NCI-H510A treated with DMSO at 0.1 percent for 48 hours (cell line): ENCODE results near the gene VAT1.
"Not testable (repeated sequence)": the region's sequence is repeated elsewhere in the genome, so short reads cannot be mapped to it uniquely, and the experiment has no call there.

Experiments
- DNase-seq: peaks from one replicate; lab custom pipeline; 2025; lab: John Stamatoyannopoulos, UW

Gene VAT1

DNA sequence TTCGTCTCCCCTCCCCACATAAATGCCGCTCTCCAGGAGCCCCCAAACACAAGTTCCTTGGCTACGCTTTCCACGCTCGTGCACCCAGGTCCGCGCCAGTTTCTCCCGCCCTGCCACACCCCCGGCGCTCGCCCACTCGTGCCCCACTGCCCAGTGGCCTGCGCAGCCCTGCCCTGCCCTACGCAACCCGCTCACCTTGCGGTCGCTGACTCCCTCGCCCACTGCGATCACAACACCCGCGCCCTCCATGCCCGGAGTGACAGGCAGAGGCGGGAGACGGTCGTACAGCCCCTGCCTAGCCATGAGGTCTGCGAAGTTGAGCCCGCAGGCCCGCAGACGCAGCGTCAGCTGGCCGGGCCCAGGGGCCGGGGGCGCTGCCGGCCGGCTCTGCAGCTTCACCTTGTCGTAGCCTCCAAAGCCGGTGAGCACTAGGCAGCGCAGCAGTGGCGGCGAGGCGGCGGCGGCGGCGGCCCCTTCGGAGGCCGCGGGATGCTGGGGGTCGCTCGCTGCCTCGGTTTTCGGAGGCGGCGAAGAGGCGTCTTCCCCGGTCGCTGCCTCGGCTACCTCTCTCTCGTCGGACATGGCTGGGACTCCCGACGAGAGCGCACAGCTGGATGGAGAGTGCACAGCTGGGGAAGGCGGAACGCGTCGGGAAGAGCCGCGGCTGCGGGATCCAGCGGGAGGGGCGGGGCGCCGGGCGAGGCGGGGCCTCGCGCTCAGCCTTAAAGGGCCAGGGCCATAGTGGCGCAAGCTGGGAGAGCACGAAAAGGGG lies at the start of gene VAT1:
Gene VAT1, minus strand, starts transcription at position 645 of the 772 bp plus-strand sequence. Its CDS starts 63 bp downstream, at position 582.
- peak; percentile 72 for DNase-seq

DNA sequence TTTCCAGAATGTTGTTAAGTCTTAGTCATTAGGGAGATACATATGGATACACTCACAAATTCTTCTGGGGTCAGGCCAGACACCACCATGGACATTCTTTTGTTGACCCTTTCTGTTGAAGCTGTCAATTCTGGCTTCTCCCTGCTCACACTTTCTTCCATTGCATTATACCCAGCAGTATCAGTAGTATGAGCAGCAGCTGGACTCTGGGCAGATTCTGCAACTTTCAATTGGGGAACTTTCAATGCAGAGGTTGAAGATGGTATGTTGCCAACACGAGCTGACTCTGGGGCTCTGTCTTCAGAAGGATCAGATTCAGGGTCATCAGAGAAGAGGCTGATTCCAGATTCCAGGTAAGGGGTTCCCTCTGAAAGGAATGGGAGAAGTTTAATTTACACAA lies 48.7 kb upstream of the VAT1 start:
- no peak for DNase-seq

DNA sequence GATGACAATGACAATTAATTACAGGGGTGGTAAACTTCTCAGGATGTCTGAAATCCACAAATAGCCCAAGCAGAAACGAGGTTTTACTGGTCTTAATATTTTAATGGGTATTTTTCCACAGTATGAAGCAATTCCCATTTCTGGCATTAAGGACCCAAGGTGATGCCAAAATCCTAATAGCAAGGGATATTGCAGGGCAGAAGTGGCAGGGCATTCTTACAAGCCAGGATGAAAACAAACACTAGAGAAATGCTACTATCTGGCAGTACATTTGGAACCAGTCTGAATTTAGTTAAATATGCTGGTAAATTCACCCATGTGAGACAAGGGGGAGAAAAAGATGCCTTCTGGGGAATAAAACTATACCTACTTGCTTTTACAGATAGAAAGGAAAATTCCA lies 48.1 kb upstream of the VAT1 start:
- no peak for DNase-seq

DNA sequence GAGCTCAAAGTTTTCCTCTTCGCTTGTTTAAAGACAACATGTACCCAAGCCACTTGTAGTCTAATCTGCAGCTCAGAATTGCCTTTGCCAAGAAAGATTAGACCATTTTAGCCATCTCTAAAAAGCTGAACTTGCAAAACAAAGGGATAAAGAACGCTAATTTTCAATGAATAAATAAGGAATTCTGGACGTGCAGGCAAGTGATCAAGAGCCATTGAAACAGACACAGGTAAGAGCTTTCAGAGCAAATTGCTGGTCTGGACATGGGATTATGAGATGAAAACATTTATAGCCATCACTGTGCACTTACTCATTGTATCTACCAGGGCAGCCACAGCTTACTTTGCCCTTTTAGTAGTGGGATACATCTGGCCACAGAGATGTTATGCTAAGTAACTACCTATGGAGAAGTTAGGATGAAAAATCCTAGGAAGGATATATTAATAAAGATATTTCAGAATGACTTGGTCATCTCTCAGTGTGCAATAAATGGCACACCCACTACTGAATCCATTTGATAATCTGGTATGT lies 47.2 kb upstream of the VAT1 start:
- no peak for DNase-seq

DNA sequence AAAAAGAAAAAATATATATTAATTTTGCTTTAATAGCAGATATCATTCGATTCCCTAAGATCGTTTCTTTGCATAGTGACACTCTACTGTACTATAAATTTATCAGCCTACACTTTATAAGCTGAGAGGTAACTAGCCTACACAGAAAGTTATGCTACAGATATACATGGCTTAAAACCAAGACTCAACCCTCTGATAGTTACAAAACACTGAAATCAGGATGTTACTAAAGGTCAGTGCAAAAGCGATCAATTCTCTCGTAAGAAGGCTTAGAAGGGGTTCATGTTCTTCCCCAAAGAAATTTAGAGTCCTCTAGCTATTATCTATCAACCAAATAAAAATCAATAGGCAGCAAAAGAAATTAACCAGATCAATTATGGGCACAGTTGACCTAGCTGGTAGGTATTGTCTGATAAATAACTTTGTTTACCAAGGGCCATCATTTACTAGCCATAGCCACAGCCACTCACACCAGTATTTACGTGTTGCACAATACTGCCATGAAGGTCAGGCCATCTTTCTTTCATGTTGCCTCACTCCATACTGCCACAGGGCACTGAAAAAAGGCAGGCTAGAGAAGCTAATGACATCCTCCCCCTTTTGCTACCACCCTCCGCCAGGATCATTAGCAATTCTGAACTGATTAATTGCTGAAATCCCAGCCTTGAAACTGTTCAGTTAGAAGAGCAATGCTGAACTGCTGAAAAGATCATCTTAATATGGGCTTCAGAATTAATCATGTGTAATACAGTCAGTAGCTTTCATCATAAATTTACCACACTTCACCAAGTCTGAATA lies 46.6 kb upstream of the VAT1 start:
- DNase-seq, result no peak

DNA sequence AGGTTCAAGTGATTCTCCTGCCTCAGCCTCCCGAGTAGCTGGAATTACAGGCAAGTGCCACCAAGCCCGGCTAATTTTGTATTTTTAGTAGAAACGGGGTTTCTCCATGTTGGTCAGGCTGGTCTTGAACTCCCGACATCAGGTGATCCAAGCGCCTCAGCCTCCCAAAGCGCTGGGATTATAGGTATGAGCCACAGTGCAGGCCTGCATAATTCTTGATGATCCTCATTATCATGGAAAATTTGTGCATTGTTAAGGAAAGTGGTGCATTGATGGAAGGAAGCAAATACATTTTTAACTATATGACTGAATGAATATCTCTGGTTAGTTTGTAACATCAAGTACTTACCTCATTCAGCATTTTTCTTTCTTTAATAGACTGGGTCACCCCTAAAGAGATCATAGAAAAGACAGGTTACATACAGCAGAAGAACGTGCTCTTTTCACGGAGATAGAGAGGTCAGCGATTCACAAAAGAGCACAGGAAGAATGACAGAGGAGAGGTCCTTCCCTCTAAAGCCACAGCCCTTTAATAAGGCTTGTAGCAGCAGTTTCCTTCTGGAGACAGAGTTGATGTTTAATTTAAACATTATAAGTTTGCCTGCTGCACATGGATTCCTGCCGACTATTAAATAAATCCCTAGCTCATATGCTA lies 40.9 kb upstream of the VAT1 start:
- DNase-seq, result no peak

DNA sequence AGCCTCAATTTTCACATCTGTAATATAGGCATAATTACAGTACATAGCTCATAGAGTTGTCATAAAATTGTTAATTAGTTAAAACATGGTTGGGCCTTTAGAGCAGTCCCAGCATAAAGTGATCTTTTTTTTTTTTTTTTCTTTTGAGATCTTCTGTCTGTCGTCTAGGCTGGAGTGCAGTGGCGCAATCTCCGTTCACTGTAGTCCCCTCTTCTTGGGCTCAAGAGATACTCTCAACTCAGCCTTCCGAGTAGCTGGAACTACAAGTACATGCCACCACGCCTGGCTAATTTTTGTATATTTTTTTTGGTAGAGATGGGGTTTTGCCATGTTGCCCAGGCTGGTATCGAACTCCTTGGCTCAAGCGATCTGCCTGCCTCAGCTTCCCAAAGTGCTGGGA lies 33.9 kb upstream of the VAT1 start:
- DNase-seq, result no peak

DNA sequence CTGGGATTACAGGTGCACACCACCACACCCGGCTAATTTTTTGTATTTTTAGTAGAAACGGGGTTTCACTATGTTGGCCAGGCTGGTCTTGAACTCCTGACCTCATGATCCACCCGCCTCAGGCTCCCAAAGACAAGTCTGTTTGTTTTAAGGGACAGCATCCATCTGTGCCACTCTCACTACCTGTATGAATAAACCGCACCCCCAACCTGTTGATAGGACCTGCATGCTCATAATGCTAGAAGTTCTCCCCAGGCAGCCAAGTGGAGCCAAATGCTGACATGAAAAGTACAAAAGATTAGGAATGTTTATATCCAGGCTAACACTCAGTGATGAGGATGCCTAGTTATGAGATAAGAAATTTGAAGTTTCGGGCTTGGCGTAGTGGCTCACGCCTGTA lies 30.8 kb upstream of the VAT1 start:
- not testable (repeated sequence) for DNase-seq

DNA sequence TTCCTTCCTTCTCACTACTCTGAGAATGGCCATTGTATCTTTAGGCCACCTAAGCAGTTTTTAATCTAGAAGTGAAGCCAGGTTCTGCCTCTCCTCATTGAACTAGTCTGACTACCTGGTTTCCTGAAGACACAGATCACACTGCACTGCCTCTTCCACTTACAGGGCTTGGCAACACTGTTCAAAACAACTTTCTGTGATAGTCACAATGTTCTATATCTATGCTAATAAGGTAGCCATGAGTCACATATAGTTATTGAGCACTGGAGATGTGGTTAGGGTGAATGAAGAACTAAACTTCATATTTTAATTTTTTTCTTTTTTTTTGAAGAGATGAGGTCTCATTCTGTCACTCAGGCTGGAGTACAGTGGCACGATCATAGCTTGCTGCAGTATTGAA lies 29.8 kb upstream of the VAT1 start:
- no peak for DNase-seq

DNA sequence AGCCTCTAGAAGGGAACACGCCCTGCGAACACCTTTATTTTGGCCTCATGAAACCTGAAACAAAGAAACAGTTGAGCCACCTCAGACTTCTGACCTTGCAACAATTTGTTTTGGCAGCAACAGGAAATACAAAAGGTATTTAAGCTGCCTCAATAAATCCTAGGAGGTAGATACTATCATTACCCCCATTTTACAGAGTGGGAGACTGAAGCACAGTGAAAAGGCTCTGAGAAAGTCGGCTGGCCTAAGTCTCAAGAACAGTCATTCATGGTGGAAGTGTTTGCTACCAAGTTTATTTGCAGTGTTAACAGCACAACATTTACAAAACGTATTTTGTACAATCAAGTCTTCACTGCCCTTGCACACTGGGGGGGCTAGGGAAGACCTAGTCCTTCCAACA lies 21.8 kb upstream of the VAT1 start:
- DNase-seq, result no peak

DNA sequence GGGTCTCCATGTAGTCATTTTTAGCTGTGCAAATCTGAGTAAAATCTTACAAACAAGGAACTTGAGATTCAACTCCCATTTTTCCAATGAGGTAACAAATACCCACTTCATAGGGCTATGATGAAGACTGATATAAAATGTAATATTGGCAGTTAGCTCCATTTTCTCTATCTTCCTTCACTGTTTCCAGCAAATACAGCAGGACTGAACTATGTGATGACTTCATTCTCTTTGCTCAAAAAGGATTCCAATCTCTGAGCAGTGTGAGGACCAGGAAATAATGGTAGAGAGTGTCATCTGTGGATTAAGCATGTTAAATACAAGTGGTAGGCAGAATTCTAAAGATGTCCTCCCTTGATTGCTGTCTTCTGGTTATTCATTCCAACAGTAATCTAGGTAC lies 21.1 kb upstream of the VAT1 start:
- DNase-seq, result no peak

DNA sequence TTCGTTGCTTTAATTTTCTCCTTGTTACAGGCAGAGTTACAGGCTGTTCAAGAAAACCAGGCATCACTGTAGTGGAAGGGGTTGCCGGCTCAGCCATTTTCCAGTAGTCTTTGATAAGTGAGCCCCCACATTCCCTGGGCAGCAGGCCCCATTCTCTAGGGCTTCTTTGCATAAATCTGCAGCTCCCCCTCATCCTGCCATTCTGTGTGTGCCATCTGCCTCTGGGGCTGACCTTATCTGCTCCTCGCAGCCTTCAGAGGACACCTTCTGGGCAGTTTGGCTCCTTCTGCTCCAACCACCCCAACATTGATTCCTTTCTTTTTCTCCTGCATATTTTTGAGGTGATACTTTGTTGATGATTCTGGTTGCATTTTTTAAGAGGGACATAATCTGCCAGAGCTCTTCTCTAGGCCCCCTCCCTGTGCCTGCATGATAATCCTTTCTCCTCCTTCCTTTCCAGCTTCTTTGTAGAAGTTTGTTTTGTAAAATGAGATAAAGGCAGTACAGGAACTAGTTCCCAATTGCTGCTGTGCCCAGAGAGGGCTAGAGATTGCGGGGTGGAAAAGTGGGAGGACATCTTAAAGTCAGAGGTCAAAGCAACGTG lies 19.9 kb upstream of the VAT1 start:
- DNase-seq, result no peak

DNA sequence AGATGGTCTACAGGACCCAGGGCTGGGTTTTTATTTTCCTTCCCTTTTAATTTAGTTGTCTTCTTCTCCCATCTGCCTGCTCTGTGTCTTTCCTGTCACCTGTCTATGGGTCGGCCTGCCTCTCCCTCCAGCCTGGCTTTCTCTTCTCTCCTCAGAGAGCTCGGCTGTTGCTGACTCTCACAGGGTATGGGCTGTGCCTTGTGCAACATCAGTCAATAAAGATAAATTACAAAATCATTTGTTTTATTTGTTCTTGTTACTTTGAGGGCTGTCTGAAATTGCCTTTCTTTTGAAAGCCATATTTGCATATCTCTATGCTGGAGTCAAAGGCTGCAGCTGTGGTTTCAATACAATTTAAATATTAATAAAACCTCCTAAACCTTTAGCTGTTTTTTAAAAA lies 18.5 kb upstream of the VAT1 start:
- no peak for DNase-seq

DNA sequence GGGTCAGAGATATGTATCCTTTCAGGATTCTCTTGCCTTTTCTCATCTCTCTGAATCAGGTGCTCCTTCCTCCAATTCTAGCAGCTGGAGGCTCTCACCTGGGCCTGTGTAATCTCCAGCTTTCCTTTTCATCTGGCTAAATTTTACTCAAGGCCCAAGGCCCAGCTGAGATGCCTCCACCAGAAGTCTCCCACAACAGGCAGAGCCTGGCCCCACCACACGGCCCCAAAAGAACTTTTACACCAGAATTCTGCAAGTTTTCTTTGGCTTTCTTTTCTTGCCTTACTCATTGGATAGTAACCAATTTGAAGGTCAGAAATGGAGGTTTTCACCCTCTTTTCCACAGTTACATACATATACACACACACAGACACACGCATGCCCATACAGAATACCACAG lies 17.5 kb upstream of the VAT1 start:
- DNase-seq, result no peak

DNA sequence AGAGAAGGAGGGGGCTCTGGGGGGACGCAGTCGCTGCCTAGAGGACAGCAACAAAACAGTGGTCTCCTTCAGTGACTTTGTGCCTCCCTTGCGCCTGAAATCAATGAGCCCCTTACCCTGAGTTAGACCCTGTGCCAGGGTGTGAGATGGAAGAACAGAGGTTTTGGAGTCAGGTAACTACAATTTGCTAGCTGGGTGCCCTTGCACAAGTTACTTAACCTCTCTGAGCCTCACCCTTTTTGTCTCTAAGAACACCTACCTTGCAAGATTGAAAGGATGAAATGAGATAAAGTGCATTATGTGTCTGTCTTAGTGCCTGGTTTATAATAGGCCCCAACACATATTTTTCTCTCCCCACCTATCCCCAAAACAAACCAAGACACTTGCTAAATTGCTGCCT lies 12.7 kb upstream of the VAT1 start:
- no peak for DNase-seq

DNA sequence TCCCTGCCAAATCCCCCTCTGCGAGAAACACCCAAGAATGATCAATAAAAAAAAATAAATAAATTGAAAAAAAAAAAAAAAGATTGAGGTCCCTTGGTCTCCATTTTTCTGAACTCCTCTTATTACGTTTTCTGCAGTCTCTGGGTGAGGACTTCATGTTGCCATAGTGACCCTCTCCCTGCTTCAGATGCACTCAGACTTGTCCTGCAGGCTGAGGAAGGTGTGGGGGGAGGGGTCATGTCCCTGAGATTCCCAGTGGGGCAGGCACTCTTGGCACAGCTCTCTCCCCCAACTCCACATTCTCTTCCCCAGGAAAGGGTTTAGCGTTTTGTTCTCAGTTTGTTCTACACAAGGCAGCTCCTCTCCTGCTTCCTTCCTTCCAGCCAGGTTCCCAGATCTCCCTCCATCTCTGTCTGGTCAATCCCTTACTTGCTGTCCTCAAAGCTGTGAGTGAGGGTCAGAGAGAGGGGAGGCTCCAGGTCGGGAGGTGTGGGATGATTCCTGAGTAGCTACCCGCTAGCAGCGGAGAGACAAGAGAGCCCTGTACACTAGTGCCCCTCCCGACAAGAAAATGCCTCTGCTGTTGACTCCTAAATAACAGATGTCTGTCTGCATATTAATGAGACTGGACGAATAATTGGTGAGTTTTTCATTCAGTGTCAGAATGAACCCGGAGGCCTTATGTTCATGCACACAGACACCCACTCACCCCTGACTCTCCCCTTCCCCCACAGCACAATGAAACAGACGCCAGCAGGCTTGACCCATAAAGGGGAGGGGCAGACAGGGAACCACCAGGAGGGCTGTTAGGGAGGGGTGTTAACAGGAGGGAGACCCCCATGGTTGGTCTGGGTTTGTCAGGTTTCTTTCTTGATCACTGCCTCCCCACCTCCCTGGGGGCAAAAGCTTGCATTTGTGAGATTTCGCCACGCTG lies 12.0 kb upstream of the VAT1 start:
- DNase-seq, result peak; percentile 46

DNA sequence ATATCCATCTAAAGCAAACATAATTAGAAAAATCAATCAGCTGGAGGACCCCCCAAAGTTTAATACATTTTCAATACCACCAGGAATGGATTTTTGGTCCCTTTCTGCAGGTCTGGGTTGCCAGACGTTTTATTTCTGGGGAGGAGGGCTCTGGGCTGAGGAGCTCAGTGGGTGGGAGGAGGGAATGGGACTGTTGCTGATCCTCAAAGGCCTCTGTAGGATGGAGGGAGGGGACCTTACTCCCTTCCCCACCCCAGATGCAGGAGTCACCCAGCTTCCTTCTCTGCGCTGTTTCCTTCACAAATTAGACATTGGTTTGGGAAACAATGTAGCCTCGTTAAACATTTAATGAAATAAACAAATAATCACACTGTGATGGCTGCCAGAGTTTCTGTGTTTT lies 9.5 kb upstream of the VAT1 start:
- no peak for DNase-seq

DNA sequence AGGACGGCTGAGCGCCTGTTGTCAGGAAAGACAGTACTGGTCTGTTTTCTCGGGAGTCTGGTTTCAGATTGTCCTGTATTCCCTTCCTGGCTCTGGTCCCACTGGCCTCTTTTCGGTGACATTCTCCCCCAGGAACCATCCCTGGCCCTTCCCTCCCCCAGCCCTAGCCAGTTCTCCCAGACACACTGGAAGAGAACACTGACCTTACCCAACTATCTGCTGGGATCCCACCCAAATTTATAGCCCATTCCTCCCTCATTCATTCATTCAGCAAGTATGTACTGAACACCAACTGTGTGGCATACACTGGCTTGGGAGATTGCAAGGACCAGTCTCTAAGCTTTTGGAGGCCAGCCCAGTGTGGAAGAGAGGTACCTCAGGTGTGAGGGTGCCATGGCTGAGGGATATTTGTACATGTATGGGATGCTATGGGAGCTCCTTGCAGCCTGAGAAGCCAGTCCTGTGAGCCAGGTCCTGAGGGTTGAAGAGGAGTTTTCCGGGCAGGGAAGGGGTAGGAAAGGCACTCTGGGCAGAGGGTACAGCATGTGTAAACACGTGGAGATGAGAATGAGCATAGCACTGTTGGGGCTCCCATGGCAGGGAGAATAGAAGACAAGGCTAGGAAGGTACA lies 8.1 kb upstream of the VAT1 start:
- DNase-seq, result no peak

DNA sequence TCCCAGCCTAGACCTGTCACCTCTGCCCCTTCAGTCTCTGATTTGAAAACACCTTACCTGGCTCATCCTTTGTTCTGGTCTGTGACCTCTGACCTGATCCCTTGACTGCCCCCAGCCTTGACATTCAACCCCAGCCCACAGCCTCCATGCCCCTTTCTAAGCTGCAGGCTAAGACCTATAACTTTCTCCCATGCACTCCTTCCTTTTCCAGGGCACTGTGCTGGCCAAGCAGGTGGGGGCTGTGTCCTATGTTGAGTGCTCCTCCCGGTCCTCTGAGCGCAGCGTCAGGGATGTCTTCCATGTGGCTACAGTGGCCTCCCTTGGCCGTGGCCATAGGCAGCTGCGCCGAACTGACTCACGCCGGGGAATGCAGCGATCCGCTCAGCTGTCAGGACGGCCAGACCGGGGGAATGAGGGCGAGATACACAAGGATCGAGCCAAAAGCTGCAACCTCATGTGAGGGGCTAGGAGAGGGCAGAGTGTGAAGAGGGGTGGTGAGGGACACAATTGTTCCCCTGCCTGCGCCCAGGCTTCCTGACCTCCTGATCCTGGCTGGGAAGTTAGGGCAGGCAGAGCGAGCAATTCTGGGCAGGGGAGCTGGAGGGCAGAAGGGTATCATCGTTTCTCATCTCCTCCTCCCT lies 6.2 kb upstream of the VAT1 start:
- no peak for DNase-seq
